ENCODE results near the gene SH3BP4. TPM values are rescaled to one million over a fixed set of nuclear protein-coding genes. Genes with fewer than 3 reads are reported as not detected.
A peak's percentile ranks its signal among the peaks of the same experiment; 100 is the strongest.

The SH3BP4 gene
- total RNA-seq, 1 donor = 29.9 TPM

GRCh38 chr2:234964631-234965461, 13.0 kb downstream of the SH3BP4 start:
- no peak for DNase-seq (ENCODE audit: low read depth in 2 of 3, low spot score in 2 of 3)

GRCh38 chr2:234966340-234966739, 14.5 kb downstream of the SH3BP4 start:
- DNase-seq (ENCODE audit: low read depth in 2 of 3, low spot score in 2 of 3) = no peak

- no peak for DNase-seq (ENCODE audit: low read depth in 2 of 3, low spot score in 2 of 3)
Observed at GRCh38 chr2:234967201-234967869, 15.5 kb downstream of the SH3BP4 start.

DNA sequence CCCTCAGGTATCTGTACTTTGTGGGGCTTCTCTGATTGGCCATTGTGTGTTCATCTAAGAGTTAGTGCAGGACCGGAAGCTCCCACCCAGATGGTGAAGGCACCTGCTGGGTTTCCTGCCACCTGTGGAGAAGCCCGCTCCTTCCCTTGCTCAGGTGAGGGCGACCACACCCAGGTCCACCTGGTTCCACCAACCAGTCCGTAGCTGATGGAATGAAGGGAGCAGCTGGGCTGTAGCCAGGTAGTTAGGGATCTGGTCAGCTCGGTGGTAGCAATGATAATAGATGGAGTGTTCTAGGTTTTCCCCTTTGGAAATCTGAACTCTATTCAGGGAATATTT, 16.0 kb downstream of the SH3BP4 start:
- DNase-seq (ENCODE audit: low read depth in 2 of 3, low spot score in 2 of 3) = no peak

GRCh38 chr2:234968631-234969305, 17.0 kb downstream of the SH3BP4 start:
- no peak for DNase-seq (ENCODE audit: low read depth in 2 of 3, low spot score in 2 of 3)

DNA sequence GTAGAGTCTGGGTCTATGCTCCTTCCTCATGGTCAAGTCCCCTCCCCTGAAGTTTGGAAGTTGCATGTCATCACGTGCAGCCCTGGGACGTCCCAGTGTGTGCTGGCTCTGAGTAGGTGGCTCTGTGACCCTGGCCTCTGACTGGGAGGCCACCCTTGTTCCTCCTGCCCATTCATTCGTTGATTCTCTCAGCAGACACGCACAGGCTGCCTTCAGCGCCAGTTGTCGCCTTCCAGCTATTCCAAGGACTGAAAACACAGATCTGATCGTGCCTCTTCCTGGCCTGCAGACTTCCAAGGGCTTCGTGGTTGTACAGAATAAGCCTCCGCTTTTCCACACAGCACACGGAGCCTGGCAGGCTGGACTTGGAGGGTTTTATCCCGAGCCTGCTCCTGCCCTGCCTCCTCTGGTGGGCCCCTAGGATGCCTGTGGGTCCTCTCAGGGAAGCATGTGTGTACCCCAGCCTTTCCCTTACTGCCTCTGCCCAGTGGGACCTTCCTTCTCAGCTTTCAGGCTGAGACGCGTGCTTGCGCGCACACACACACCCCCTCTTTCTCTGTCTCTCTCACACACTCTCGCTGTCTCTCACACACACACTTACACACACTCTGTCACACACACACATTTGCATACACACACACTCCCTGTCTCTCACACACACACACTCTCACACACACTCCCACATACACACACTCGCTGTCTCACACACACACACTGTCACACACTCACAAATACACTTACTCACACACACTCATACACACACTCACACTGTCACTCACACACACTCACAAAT, 17.7 kb downstream of the SH3BP4 start:
- DNase-seq (ENCODE audit: low read depth in 2 of 3, low spot score in 2 of 3) = no peak

DNA sequence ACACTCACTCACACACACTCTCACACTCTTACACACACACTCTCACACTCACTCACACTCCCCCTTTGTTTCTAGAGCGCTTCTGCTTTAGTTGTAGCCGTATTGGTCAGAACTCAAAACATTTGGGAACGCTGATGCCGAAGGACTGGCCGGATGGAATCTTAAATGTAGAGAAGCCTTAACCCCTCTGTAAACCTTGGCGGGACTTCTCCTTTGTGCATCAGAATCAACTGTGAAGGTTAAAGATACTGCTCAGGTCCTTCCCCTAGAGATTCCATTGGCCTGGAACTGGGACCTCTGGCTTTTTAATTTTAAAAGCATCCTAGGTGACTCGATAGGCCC, 18.3 kb downstream of the SH3BP4 start:
- no peak for DNase-seq (ENCODE audit: low read depth in 2 of 3, low spot score in 2 of 3)

DNA sequence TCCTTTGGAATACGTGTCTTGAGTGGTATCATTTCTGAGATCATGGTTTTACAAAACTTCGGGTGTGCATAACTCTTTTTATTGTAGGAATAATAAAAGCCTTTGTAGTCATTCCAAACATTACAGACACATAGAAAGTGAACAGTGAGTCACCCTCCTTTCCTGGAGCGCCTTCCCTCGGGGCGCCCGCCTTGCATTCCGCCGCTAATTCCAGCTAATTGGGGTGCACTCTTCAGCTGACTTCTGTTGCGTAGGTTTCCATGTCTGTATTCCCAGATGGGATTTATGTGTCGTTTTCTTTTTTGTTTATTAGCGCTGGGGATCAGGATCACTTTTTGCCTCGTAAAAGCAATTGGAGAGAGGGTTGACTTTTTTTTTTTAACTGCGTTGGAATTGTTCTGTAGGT, 18.7 kb downstream of the SH3BP4 start:
- no peak for DNase-seq (ENCODE audit: low read depth in 2 of 3, low spot score in 2 of 3)

- peak in 2 of 3 donors; percentile 32 to 42 for DNase-seq (ENCODE audit: low read depth in 2 of 3, low spot score in 2 of 3)
Observed at GRCh38 chr2:234971496-234971895, 19.7 kb downstream of the SH3BP4 start.

- no peak for DNase-seq (ENCODE audit: low read depth in 2 of 3, low spot score in 2 of 3)
Observed at GRCh38 chr2:234973008-234973407, 21.2 kb downstream of the SH3BP4 start.

GRCh38 chr2:234974501-234975385, 22.9 kb downstream of the SH3BP4 start:
- DNase-seq (ENCODE audit: low read depth in 2 of 3, low spot score in 2 of 3) = no peak

DNA sequence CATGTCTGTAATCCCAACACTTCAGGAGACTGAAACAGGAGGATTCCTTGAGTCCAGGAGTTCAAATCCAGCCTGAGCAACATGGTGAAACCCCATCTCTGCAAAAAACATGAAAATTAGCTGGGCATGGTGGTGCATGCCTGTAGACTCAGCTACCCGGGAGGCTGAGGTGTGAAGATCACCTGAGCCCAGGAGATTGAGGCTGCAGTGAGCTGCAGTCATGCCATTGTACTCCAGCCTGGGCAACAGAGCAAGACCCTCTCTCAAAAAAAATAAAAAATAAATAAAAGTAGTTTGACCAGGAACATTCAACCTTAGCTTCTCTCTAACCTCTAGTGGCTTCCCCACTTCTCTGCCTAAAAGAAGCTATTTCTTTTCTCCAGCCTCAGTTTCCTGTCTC, 23.8 kb downstream of the SH3BP4 start:
- no peak for DNase-seq (ENCODE audit: low read depth in 2 of 3, low spot score in 2 of 3)

GRCh38 chr2:234976479-234977227, 24.8 kb downstream of the SH3BP4 start:
- no peak for DNase-seq (ENCODE audit: low read depth in 2 of 3, low spot score in 2 of 3)

DNA sequence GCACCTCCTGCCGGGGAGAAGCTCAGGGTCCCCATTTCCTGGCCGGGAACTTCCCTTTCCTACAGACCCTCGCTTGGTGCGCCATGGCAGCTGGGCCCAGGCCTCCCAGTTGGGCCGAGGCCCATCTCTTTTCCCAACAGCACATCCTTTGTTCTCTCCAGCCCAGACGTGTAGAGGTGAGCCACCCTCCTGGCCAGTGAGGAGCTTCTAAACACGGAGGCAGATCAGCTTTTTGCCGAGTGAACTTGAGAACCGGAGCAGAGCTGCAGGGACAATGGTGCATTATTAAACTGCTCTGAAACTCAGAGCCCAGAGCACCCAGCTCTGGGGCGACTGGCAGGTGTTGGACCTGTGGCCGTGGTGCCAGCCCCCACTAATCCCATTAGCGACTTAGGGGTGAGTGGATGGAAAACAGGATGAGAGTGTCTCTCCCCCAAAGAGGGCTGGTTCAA, 25.4 kb downstream of the SH3BP4 start:
- DNase-seq (ENCODE audit: low read depth in 2 of 3, low spot score in 2 of 3) = no peak

- DNase-seq (ENCODE audit: low read depth in 2 of 3, low spot score in 2 of 3) = no peak
Observed at GRCh38 chr2:234978466-234979203, 26.8 kb downstream of the SH3BP4 start.

GRCh38 chr2:234979204-234980167, 27.7 kb downstream of the SH3BP4 start:
- DNase-seq (ENCODE audit: low read depth in 2 of 3, low spot score in 2 of 3) = peak in 2 of 3 donors; percentile 64 to 80

- DNase-seq (ENCODE audit: low read depth in 2 of 3, low spot score in 2 of 3) = no peak
Observed at GRCh38 chr2:234980451-234981187, 28.8 kb downstream of the SH3BP4 start.

All from hematopoietic multipotent progenitor cell (in vitro differentiated cells).